H1 (cell line): ENCODE measurements around the gene SNX30. TPM values are rescaled to one million over a fixed set of nuclear protein-coding genes. Genes with fewer than 3 reads are reported as not detected.

Source experiments
- CHD7 ChIP-seq: fragments of 300-600 bp; sonication (generic); IDR thresholded peaks from 2 replicates; pipeline ENCODE4 v1.7.1; 2012; ENCODE audit warnings: low read length, moderate library complexity, mild to moderate bottlenecking, inconsistent platforms; ENCODE audit not compliant: insufficient replicate concordance
- EP300 ChIP-seq, 2 experiments: IDR thresholded peaks; 1 replicate in 1 of 2; 2 replicates in 1 of 2; pipeline ENCODE4 v1.6.1; 2011 to 2012; ENCODE audit warnings: low read depth in 2 of 2, low read length in 2 of 2, mild to moderate bottlenecking in 2 of 2, borderline replicate concordance in 1 of 2, inconsistent platforms in 1 of 2, moderate library complexity in 1 of 2
- GTF2F1 ChIP-seq: IDR thresholded peaks from 2 replicates; pipeline ENCODE4 v1.6.1; 2012; ENCODE audit warnings: low read depth, low read length, improper control_type of control experiment, borderline replicate concordance
- JUN ChIP-seq: IDR thresholded peaks from 2 replicates; pipeline ENCODE4 v1.6.1; 2011; ENCODE audit warnings: low read depth, mild to moderate bottlenecking, improper control_type of control experiment, low read length
- KDM4A ChIP-seq: IDR thresholded peaks from one replicate; pipeline ENCODE4 v1.7.1; 2012; ENCODE audit warnings: low read depth, mild to moderate bottlenecking, moderate library complexity, low read length, inconsistent platforms; ENCODE audit not compliant: severe bottlenecking
- RNF2 ChIP-seq: fragments of 200-900, 300-1000 bp; sonication (generic); IDR thresholded peaks from 2 replicates; pipeline ENCODE4 v1.7.1; 2016; ENCODE audit warnings: borderline replicate concordance, low read depth, mild to moderate bottlenecking, antibody characterized with exemption, low read length; ENCODE audit not compliant: poor library complexity, severe bottlenecking; ENCODE audit errors: missing control alignments
- polyA plus RNA-seq, 7 experiments: library from polyadenylated mRNA; depleted of rRNA in 3 of 7; stranded (reverse) in 5 of 7; unstranded in 2 of 7; fragments of >200 nt in 5 of 7; fragments of 200-250 nt in 2 of 7; gene quantifications; 1 replicate in 5 of 7; 2 replicates in 1 of 7; 4 replicates in 1 of 7; pipeline versions ENCODE4 v1.2.1 to v1.2.3, GENCODE V29; 2011 to 2013; ENCODE audit warnings: missing spikeins in 2 of 7, mixed read lengths in 2 of 7
- total RNA-seq: library from RNA; stranded (reverse); fragmentation: NEBNext Ultra II Directional; extraction: Animal tissue kit (Norgen Biotek cat#: 25700); gene quantifications from 2 replicates; pipeline ENCODE4 v1.2.1, GENCODE V29; 2021

SNX30 gene
- total and polyA plus RNA-seq, 2 of the 8 experiments (the other 6 are each of a cell fraction or from before 2014, with no cell fraction given) = 4.0 to 12.2 TPM

GRCh38 chr9:112782218-112782617 is 31.7 kb downstream of the SNX30 start (continued):
- TF ChIP-seq CHD7 (no peak), RNF2 (no peak), KDM4A (no peak), GTF2F1 (no peak), EP300 (IDR thresholded peaks at IDR 0.05; ENCODE audit: borderline replicate concordance in 1 of 2, low read depth in 2 of 2, low read length in 2 of 2) (no peak), JUN (no peak)
